ENCODE data around the gene LRCOL1.

The LRCOL1 gene

DNA sequence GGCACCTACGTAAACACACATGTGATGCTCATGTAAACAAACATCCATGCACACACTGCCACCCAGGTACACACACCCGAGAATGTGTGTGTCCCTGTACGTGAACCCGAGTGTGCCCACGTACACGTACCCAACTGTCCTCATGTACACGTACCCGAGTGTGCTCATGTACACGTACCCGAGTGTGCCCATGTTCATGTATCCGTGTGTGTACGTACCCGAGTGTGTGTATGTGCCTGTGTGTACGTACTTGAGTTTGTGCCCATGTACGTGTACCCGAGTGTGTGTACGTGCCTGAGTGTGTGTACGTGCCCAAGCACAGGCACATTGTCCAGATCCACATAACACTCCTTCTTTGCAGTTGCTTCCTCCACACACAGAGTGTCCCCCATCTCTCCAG lies 45.0 kb downstream of the LRCOL1 start:
- TF ChIP-seq, protein P1, sequence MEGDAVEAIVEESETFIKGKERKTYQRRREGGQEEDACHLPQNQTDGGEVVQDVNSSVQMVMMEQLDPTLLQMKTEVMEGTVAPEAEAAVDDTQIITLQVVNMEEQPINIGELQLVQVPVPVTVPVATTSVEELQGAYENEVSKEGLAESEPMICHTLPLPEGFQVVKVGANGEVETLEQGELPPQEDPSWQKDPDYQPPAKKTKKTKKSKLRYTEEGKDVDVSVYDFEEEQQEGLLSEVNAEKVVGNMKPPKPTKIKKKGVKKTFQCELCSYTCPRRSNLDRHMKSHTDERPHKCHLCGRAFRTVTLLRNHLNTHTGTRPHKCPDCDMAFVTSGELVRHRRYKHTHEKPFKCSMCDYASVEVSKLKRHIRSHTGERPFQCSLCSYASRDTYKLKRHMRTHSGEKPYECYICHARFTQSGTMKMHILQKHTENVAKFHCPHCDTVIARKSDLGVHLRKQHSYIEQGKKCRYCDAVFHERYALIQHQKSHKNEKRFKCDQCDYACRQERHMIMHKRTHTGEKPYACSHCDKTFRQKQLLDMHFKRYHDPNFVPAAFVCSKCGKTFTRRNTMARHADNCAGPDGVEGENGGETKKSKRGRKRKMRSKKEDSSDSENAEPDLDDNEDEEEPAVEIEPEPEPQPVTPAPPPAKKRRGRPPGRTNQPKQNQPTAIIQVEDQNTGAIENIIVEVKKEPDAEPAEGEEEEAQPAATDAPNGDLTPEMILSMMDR (conservative IDR thresholded peaks at IDR 0.05), result no peak
- no peak overlapping the region for H3K27ac ChIP-seq

DNA sequence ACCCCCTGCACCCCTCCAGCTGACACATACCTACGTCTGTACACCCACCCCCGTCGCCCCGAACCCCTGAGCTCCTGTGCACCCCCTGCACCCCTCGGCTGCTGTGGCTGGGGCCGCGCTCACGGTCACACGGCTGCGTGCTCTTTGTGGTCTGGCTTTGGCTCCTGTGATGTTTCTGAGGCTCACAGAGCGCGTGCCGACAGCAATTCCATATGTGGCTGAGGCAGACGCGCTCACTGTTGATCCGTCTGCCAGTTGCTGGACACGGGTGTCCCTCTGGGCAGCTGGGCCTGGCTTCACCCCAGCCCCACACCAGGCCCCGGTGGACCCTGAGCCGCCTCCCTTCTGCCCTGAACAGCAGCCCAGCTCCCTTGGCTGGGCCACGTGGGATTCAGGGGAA lies 46.5 kb downstream of the LRCOL1 start:
- TF ChIP-seq, protein P1 (conservative IDR thresholded peaks at IDR 0.05), result no peak
- H3K27ac ChIP-seq, result no peak overlapping the region

DNA sequence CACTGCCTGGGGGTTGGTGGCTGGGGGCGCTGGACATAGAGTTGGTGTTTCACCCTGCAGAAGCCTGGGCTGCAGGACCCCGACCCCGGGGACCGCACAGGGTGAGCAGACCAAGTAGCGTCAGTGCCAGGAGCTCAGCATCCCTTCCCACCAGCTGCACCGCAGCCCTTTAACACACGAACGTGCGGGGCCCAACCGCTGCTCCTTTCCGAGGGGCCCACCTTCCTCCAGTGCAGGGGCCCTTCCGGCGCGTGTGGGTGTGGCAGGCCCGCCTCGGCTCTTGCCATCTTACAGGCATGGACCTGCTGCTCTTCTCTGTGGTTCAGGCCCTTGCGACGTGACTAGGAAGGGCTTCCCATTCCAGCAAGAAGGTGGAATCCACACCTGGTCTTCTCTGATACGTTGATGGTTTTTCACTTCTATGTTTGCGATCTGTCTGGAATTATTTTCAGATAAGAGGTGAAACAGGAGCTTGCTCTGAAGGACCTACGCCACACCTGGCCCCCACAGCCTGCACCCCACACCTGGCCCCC lies 47.8 kb downstream of the LRCOL1 start:
- H3K27ac ChIP-seq, result no peak overlapping the region
- TF ChIP-seq, protein P1 (conservative IDR thresholded peaks at IDR 0.05), result no peak

DNA sequence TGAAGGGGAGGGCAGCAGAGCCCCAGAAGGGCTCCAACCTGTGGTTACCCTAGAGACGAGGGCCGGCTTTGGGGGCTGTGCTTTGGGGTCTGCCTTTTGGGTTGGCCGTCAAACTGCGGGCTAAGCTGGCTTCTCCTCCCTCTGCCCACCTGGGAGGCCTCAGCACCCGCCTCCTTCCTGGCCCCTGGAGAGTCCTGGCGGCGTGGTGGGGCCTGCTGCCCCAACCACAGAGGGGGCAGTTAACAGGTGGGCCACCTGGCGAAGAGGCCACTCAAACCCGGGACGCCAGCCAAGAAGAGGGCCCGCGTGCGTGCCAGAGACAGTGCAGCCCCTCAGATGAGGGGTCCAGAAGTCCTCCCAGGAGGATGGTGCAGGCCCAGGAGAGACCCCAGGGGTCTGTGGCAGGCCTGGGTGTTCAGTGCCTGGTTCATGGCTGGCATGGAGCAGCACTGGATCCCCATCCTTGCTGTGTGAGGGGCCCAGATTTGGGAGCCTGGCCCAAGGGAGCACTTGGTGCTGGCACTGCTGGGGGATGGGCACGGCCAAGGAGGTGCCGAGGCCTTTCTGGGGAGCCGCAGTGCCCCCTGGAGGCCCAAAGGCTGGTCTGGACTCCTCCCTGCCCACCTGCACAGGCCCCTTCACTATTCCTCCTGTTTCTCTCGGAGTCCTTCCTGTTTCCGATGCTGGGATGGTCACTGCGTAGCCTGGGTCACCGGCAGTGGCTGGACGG lies 48.8 kb downstream of the LRCOL1 start:
- peak overlapping the region; percentile 97 for H3K27ac ChIP-seq
- TF ChIP-seq, protein P1 (conservative IDR thresholded peaks at IDR 0.05), result peak; percentile 57

DNA sequence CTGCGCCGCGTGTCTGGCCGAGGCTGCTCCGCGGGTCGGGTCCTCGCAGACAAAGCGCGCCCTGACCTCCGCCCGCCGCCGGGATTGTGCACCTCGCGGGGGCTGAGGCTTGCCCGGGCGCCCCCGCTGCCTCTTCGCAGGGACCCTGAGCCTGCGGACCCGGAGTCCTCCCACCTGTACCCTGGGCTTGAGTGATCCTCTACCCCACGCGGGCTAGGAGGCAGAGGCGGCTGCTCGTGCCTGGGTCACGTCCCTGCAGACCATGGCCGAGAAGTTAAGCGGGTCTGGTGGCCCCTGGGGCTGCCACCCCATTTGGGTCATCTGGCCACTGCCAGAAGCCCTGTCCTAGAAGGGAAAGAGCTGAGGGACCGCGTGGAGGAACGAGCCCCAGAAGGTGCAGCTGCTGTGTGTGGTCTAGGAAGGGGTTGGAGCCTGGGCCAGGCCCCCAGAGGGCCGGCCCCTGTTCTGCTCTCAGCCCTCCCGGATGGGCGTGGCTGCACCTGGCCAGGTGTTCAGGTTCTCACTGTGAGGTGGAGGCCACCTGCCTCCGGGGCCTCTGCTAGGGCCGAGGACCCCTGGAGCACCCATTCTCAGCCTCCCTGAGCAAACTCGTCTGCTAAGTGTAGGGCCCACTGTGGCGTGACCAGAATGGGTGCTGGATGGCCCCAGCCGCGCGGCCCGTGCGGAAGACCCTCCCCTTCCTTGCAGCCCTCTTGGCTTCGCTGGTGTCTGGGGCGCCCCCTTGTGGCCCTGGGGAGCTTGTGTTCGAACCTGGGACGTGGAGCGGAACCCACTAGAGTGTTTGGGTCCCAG lies 49.6 kb downstream of the LRCOL1 start:
- peak overlapping the region; percentile 97 for H3K27ac ChIP-seq

DNA sequence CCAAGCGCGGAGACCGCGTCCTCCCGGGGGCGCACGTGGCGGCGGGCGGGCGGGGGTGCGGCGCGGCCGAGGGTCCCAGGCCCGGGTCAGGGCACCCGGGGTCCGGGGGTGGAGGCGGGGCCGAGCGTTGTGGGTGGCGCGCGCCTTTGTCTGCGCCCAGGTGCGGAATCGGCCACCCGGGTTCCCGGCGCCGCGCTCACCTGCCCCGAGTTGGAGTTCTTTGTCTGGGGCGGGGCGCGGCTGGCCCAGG lies 50.1 kb downstream of the LRCOL1 start:
- peak overlapping the region; percentile 97 for H3K27ac ChIP-seq
- TF ChIP-seq, protein P1 (conservative IDR thresholded peaks at IDR 0.05), result no peak

More for the DNA sequence above, 49.6 kb downstream of the LRCOL1 start:
- TF ChIP-seq, protein P1 (conservative IDR thresholded peaks at IDR 0.05), result peak; percentile 95

DNA sequence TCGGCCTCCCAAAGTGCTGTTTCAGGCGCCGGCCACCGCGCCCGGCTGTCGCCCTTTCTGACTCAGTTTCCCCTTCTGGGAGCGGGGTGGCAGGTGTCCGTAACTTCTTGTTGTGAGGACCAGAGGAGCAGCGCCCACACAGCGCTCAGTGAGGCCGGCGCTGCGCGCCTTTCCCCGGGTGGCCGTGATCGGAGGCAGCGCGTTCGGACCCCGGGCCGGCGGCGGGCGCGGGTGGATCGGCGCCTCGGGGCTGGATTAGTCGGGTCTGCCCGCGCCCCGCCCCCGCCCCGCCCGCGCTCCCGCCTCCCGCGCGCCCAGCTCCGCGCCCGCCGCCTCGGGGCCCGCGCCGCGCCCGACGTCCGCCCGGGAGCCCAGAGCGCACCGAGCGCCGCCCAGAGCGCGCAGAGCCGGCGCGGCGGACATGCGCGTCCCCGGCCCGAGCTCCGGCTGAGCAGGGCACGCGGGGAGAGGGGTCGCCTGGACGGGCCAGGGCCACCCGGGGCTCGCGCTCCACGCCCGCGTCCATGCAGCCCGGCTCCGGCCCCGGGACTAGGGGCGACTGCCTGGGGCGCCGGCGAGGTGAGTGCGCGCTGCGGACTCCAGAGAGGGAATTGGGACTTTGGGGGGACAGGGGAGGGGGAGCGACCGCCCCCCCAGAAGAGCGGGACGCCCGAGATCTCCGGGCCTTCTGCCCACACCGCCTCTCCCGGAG lies 50.6 kb downstream of the LRCOL1 start:
- peak overlapping the region; percentile 97 for H3K27ac ChIP-seq
- TF ChIP-seq, protein P1 (conservative IDR thresholded peaks at IDR 0.05), result peak; percentile 17; the same call in 1 of the 2 replicates
